Loucy (cell line): ENCODE results near the gene DESI2.

Experiments used
- EZH2phosphoT487 ChIP-seq: fragments of 200-600 bp; IDR thresholded peaks from 2 replicates; pipeline ENCODE4 v1.6.1; 2018; ENCODE audit warnings: antibody characterized with exemption, mild to moderate bottlenecking, moderate library complexity, borderline replicate concordance
- TF ChIP-seq, protein P1 (sequence below): fragments of 200-600 bp; sonication (generic); conservative IDR thresholded peaks from 2 replicates; pipeline ENCODE4 v1.5.1; 2014; ENCODE audit warnings: mild to moderate bottlenecking, antibody characterized with exemption, low read length

DNA sequence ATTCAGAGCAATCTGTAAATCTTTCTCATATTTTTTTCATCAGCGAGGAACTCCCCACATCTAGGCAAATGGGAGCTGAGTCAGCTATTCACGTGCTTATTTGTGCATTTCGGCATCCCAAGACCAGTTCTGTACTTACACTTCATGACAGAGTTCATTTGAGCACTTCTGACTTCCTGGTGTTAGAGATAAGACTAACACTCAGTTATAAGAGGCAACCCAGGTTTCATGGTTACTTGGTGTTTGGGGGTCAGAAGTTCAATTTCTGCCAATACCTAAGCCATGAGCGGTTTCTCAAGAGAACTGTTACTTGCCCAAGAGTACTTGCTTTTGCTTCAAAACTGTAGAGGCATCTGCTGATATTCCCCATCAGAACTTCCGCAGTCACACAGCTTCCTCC is 24.1 kb upstream of the DESI2 start:
- TF ChIP-seq, protein P1, sequence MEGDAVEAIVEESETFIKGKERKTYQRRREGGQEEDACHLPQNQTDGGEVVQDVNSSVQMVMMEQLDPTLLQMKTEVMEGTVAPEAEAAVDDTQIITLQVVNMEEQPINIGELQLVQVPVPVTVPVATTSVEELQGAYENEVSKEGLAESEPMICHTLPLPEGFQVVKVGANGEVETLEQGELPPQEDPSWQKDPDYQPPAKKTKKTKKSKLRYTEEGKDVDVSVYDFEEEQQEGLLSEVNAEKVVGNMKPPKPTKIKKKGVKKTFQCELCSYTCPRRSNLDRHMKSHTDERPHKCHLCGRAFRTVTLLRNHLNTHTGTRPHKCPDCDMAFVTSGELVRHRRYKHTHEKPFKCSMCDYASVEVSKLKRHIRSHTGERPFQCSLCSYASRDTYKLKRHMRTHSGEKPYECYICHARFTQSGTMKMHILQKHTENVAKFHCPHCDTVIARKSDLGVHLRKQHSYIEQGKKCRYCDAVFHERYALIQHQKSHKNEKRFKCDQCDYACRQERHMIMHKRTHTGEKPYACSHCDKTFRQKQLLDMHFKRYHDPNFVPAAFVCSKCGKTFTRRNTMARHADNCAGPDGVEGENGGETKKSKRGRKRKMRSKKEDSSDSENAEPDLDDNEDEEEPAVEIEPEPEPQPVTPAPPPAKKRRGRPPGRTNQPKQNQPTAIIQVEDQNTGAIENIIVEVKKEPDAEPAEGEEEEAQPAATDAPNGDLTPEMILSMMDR = no peak
- no peak for TF ChIP-seq EZH2phosphoT487
